ENCODE data around the gene CCDC69.

DNA sequence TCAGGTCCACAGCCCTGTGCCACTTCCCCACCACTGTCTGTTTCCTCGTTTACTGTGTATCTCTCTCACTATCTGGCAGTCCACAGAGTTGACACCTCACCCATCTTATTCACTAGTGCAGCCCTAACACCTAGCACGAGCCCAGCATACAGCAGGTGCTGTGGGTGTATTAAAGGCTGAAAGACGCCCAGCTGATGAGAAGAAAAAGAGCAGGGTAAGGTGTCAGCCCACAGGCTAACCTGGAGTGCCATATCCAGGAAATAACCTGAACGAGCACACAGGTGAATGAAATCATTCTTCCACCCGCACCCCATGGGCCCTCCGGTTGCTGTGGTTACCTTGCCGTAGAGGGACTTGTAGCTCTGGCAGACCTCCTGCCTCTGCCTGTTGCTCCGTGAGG lies 84.9 kb downstream of the CCDC69 start:
- no peak for TF ChIP-seq POLR2A (IDR thresholded peaks at IDR 0.05; ENCODE audit: low read length)
- TF ChIP-seq GATA1 (IDR thresholded peaks at IDR 0.05; ENCODE audit: low read depth, low read length), result no peak

All from erythroblast (primary cell).